Kidney epithelial cell (primary cell): ENCODE results near the gene HSD11B1. TPM values are rescaled to one million over a fixed set of nuclear protein-coding genes. Genes with fewer than 3 reads are reported as not detected.

Source experiments
- DNase-seq: peaks from one replicate; pipeline ENCODE4 v3.0.0-alpha.2; 2010; ENCODE audit warnings: low read depth
- H3K27me3 ChIP-seq: 2 replicates; pipeline ENCODE4 v1.6.0; 2011; ENCODE audit warnings: low read length; ENCODE audit not compliant: control insufficient read depth, insufficient read depth
- H3K36me3 ChIP-seq: 2 replicates; pipeline ENCODE4 v1.5.1; 2011; ENCODE audit warnings: low read length; ENCODE audit not compliant: control insufficient read depth, insufficient read depth
- H3K4me3 ChIP-seq: 2 replicates; pipeline ENCODE4 v1.5.1; 2011; ENCODE audit warnings: low read depth, mild to moderate bottlenecking, control low read depth, low read length
- total RNA-seq: library from RNA; depleted of rRNA; stranded (reverse); fragments of >200 nt; gene quantifications from 2 replicates; pipeline ENCODE4 v1.2.3, GENCODE V29; 2015
- TF ChIP-seq, protein P1 (sequence below): IDR thresholded peaks from 2 replicates; pipeline ENCODE4 v1.5.1; 2011; ENCODE audit warnings: mild to moderate bottlenecking, moderate library complexity, low read length, control low read depth, inconsistent platforms; ENCODE audit not compliant: insufficient read depth, poor library complexity, severe bottlenecking

HSD11B1 gene
- total RNA-seq, 1 donor from 2014 or later = 2.1 TPM

- no peaks in the 10 kb centered on the region for H3K36me3 ChIP-seq
- H3K27me3 ChIP-seq = no peaks in the 10 kb centered on the region
- TF ChIP-seq, protein P1, sequence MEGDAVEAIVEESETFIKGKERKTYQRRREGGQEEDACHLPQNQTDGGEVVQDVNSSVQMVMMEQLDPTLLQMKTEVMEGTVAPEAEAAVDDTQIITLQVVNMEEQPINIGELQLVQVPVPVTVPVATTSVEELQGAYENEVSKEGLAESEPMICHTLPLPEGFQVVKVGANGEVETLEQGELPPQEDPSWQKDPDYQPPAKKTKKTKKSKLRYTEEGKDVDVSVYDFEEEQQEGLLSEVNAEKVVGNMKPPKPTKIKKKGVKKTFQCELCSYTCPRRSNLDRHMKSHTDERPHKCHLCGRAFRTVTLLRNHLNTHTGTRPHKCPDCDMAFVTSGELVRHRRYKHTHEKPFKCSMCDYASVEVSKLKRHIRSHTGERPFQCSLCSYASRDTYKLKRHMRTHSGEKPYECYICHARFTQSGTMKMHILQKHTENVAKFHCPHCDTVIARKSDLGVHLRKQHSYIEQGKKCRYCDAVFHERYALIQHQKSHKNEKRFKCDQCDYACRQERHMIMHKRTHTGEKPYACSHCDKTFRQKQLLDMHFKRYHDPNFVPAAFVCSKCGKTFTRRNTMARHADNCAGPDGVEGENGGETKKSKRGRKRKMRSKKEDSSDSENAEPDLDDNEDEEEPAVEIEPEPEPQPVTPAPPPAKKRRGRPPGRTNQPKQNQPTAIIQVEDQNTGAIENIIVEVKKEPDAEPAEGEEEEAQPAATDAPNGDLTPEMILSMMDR = no peak
- DNase-seq = no peak
- no peak overlapping the region for H3K4me3 ChIP-seq
Observed at GRCh38 chr1:209714338-209714737, 9.7 kb downstream of the HSD11B1 start.

GRCh38 chr1:209715314-209715713 is 10.7 kb downstream of the HSD11B1 start:
- TF ChIP-seq, protein P1 = no peak
- Histone ChIP-seq H3K36me3 (no peaks in the 10 kb centered on the region), H3K27me3 (no peaks in the 10 kb centered on the region), H3K4me3 (no peak overlapping the region)
- DNase-seq = no peak

DNA sequence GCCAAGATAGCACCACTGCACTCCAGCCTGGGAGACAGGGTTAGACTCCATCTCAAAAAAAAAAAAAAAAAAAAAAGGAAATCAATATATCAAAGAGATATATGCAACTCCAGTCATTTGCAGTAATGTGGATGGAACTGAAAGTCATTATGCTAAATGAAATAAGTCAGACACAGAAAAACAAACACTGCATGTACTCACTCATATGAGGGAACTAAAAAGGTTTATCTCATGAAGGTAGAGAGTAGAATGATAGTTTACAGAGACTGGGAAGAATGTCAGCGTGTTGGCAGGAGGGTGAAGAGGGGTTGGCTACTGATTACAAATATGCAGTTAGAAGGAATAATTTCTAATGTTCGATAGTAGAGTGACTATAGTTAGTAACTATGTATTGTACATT is 13.2 kb downstream of the HSD11B1 start:
- TF ChIP-seq, protein P1 = no peak
- no peak for DNase-seq
- H3K36me3 ChIP-seq = no peaks in the 10 kb centered on the region
- no peaks in the 10 kb centered on the region for H3K27me3 ChIP-seq
- H3K4me3 ChIP-seq = no peak overlapping the region

- DNase-seq = no peak
- Histone ChIP-seq H3K27me3 (no peaks in the 10 kb centered on the region), H3K4me3 (no peak overlapping the region), H3K36me3 (no peaks in the 10 kb centered on the region)
- TF ChIP-seq, protein P1 = no peak
Observed at GRCh38 chr1:209720326-209720725, 15.7 kb downstream of the HSD11B1 start.

DNA sequence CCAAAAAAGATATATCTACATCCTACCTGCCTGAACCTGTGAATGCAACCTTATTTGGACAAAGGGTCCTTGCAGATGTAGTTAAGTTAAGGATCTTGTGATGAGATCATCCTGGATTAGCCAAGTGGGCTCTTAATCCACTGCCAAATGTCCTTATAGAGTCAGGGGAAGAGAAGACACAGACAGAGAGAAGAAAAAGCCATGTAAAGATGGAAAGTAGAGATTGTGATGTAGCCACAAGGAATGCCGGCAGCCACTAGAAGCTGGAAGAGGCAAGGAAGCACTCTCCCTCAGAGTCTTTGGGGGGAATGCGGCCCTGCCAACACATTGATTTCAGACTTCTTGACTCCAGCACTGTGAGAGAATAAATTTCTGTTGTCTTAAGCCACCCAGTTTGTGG is 16.2 kb downstream of the HSD11B1 start:
- H3K27me3 ChIP-seq = no peaks in the 10 kb centered on the region
- no peak for DNase-seq
- no peak overlapping the region for H3K4me3 ChIP-seq
- TF ChIP-seq, protein P1 = no peak
- no peaks in the 10 kb centered on the region for H3K36me3 ChIP-seq

DNA sequence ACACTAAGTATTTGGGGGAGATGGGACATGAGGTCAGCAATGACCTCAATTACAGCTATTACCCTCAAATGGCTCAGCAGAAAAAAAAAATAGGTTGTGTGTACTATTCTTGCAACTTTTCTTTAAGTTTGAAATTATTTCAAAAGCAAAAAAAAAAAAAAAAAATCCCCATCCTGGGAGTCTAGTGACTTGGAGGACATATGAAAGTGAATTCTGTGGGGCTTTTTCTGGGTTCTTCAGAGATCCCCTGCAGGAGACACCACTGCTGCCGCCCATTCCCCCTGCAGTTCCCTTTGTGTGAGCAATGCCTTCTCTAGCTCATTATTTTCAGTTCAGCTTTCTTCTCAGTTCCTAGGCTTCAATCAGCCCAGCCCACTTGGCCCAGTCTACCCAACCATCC is 16.7 kb downstream of the HSD11B1 start:
- TF ChIP-seq, protein P1 = no peak
- no peak for DNase-seq

More for the DNA sequence above, 16.7 kb downstream of the HSD11B1 start:
- H3K27me3 ChIP-seq = no peaks in the 10 kb centered on the region
- no peaks in the 10 kb centered on the region for H3K36me3 ChIP-seq
- H3K4me3 ChIP-seq = no peak overlapping the region
